Panc1 (cell line): ENCODE data around the gene AKAP13. TPM values are rescaled to one million over a fixed set of nuclear protein-coding genes. Genes with fewer than 3 reads are reported as not detected.

ENCODE experiments used
- ATAC-seq: fragments of 200-7000 bp; cut with Tn5 transposase; 2 replicates; pipeline ENCODE4 v1.9.1; 2020; ENCODE audit warnings: mild to moderate bottlenecking, moderate library complexity
- BruUV-seq: library from RNA; stranded (reverse); fragments of 400-500 nt; replicated peaks from 2 replicates; lab custom pipeline; 2021; lab: Mats Ljungman, UMichigan
- CTCF ChIA-PET: fragments of 300-600 bp; sonication (Branson Sonifier 250); formaldehyde crosslinking; loops from one replicate; lab custom pipeline; 2022; ENCODE audit warnings: antibody characterized with exemption; lab: Charles Lee
- POLR2A ChIA-PET: fragments of 300-600 bp; sonication (Branson Sonifier 250); formaldehyde crosslinking; loops from one replicate; lab custom pipeline; 2022; ENCODE audit warnings: antibody characterized with exemption; lab: Charles Lee
- DNase-seq: peaks from one replicate; pipeline ENCODE4 v3.0.0-alpha.2; 2010; ENCODE audit warnings: low read depth, low spot score
- H3K27ac ChIP-seq: 2 replicates; pipeline ENCODE4 v1.5.1; 2011; ENCODE audit warnings: mild to moderate bottlenecking, low read length, inconsistent platforms
- H3K27me3 ChIP-seq: fragments of 200-500 bp; sonication (Bioruptor generic); 2 replicates; pipeline ENCODE4 v1.6.0; 2014; ENCODE audit warnings: low read length, inconsistent platforms; ENCODE audit not compliant: control insufficient read depth, insufficient read depth
- H3K36me3 ChIP-seq: fragments of 200-500 bp; sonication (Bioruptor generic); 2 replicates; pipeline ENCODE4 v1.5.1; 2014; ENCODE audit warnings: inconsistent platforms, mild to moderate bottlenecking, low read length, moderate library complexity; ENCODE audit not compliant: control insufficient read depth, insufficient read depth
- H3K4me1 ChIP-seq: 2 replicates; pipeline ENCODE4 v1.5.1; 2011; ENCODE audit warnings: inconsistent platforms, mild to moderate bottlenecking, low read length, moderate library complexity; ENCODE audit not compliant: control insufficient read depth, insufficient read depth
- H3K4me3 ChIP-seq, 2 experiments: 2 replicates each; pipeline ENCODE4 v1.5.1; 2011 to 2012; ENCODE audit warnings: low read depth in 2 of 2, low read length in 2 of 2, mild to moderate bottlenecking in 2 of 2, inconsistent platforms in 1 of 2, moderate library complexity in 1 of 2
- H3K9me3 ChIP-seq: fragments of 200-500 bp; sonication (Bioruptor generic); 2 replicates; pipeline ENCODE4 v1.5.1; 2014; ENCODE audit warnings: low read depth, mild to moderate bottlenecking, inconsistent platforms, low read length, moderate library complexity; ENCODE audit not compliant: control insufficient read depth, insufficient read depth
- POLR2AphosphoS5 ChIP-seq: IDR thresholded peaks from 2 replicates; pipeline ENCODE4 v1.6.1; 2012; ENCODE audit warnings: mild to moderate bottlenecking, low read depth, low read length, moderate library complexity
- SIN3A ChIP-seq: IDR thresholded peaks from 2 replicates; pipeline ENCODE4 v1.6.1; 2012; ENCODE audit warnings: low read depth, mild to moderate bottlenecking, low read length, moderate library complexity, borderline replicate concordance; ENCODE audit not compliant: insufficient read depth
- TCF7L2 ChIP-seq: IDR thresholded peaks from 2 replicates; pipeline ENCODE4 v1.6.1; 2011; ENCODE audit warnings: mild to moderate bottlenecking, low read depth, low read length, inconsistent platforms
- in situ Hi-C: cut with HindIII; loops from 2 replicates; pipeline ENCODE4 v1.10.0; 2016; ENCODE audit warnings: low sequenced_read_pairs, low pct_unique_long_range_greater_than_20kb
- intact Hi-C: fragments of 100-400 bp; cut with micrococcal nuclease; formaldehyde crosslinking; loops from one replicate; pipeline ENCODE4 v1.10.0; 2022; ENCODE audit not compliant: unreplicated experiment
- total RNA-seq: library from RNA; stranded (reverse); gene quantifications from one replicate; pipeline ENCODE4 v1.2.1, GENCODE V29; 2021; ENCODE audit not compliant: unreplicated experiment
- TF ChIP-seq, protein P1 (sequence below), 2 experiments: IDR thresholded peaks; 2 replicates each; pipeline ENCODE4 v1.6.1; 2011 to 2012; ENCODE audit warnings: low read depth in 2 of 2, control low read depth in 1 of 2, low read length in 1 of 2, mild to moderate bottlenecking in 1 of 2, moderate library complexity in 1 of 2; ENCODE audit not compliant: insufficient read depth in 1 of 2
- TF ChIP-seq, protein P2 (sequence below): fragments of 450-650 bp; IDR thresholded peaks from 2 replicates; pipeline ENCODE4 v1.5.1; 2017; ENCODE audit warnings: mild to moderate bottlenecking

AKAP13 gene
- total RNA-seq, 1 experiment from 2014 or later = 94.2 TPM

DNA sequence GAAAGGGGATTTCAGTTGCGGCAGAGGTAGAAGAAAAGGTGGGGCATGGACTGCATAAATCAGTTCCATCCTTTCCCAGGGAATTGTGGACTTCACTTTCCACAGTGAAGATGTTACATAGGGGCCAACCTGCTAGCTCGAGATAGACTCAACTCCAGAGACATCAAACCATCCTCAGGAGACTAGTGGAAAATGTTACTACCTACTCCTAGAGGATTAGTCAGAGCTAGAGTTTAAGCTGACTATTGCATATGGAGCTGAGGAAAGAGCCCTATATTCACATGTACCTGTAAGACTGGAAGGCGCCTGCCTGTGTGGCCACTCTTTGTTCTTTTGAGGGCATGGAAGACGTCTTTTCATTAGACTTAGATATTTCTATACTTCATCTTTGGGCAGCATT lies 345.2 kb downstream of the AKAP13 start:
- no peak overlapping the region for H3K4me3 ChIP-seq
- no peak overlapping the region for H3K27ac ChIP-seq
- peaks cover 39% of the 10 kb centered on the region for H3K36me3 ChIP-seq
- no peak for DNase-seq
- no peaks in the 10 kb centered on the region for H3K4me1 ChIP-seq
- in situ Hi-C loops = no loop called here
- no peak for ATAC-seq
- BruUV-seq = no TSS peak
- POLR2A ChIA-PET = interaction anchor here (0.6 kb wide), 1 partner anchor 43 kb away, joined by 3 read pairs; no protein-coding TSS in a partner anchor
- H3K27me3 ChIP-seq = no peaks in the 10 kb centered on the region
- TF ChIP-seq, protein P1, sequence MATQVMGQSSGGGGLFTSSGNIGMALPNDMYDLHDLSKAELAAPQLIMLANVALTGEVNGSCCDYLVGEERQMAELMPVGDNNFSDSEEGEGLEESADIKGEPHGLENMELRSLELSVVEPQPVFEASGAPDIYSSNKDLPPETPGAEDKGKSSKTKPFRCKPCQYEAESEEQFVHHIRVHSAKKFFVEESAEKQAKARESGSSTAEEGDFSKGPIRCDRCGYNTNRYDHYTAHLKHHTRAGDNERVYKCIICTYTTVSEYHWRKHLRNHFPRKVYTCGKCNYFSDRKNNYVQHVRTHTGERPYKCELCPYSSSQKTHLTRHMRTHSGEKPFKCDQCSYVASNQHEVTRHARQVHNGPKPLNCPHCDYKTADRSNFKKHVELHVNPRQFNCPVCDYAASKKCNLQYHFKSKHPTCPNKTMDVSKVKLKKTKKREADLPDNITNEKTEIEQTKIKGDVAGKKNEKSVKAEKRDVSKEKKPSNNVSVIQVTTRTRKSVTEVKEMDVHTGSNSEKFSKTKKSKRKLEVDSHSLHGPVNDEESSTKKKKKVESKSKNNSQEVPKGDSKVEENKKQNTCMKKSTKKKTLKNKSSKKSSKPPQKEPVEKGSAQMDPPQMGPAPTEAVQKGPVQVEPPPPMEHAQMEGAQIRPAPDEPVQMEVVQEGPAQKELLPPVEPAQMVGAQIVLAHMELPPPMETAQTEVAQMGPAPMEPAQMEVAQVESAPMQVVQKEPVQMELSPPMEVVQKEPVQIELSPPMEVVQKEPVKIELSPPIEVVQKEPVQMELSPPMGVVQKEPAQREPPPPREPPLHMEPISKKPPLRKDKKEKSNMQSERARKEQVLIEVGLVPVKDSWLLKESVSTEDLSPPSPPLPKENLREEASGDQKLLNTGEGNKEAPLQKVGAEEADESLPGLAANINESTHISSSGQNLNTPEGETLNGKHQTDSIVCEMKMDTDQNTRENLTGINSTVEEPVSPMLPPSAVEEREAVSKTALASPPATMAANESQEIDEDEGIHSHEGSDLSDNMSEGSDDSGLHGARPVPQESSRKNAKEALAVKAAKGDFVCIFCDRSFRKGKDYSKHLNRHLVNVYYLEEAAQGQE (IDR thresholded peaks at IDR 0.05; ENCODE audit: insufficient read depth in 1 of 2, low read depth in 2 of 2, low read length in 1 of 2) = no peak
- TF ChIP-seq POLR2AphosphoS5 (no peak), SIN3A (no peak), TCF7L2 (no peak)
- TF ChIP-seq, protein P2, sequence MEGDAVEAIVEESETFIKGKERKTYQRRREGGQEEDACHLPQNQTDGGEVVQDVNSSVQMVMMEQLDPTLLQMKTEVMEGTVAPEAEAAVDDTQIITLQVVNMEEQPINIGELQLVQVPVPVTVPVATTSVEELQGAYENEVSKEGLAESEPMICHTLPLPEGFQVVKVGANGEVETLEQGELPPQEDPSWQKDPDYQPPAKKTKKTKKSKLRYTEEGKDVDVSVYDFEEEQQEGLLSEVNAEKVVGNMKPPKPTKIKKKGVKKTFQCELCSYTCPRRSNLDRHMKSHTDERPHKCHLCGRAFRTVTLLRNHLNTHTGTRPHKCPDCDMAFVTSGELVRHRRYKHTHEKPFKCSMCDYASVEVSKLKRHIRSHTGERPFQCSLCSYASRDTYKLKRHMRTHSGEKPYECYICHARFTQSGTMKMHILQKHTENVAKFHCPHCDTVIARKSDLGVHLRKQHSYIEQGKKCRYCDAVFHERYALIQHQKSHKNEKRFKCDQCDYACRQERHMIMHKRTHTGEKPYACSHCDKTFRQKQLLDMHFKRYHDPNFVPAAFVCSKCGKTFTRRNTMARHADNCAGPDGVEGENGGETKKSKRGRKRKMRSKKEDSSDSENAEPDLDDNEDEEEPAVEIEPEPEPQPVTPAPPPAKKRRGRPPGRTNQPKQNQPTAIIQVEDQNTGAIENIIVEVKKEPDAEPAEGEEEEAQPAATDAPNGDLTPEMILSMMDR = no peak
- no peaks in the 10 kb centered on the region for H3K9me3 ChIP-seq
- intact Hi-C loops = no loop called here
- CTCF ChIA-PET = no interaction called here

DNA sequence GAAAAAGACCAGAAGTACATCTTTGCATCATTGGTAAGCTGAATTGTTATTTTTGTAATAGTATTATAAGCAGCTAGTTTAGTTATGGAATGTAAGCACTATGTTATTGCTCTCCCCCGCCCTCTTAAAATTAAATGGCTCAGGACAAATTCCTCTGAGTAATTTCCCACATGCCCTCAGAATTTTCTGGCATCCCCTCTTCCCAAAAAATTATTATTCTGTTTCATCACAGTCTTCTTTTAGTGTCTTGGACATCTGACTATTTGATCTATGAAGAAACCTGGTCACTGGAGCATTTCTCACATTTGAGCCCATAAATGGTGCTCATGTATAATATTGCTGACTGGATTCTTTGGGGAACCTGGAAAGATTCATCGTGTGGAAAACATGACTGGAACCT lies 346.1 kb downstream of the AKAP13 start:
- DNase-seq (no peak), ATAC-seq (no peak)
- peaks cover 32% of the 10 kb centered on the region for H3K36me3 ChIP-seq
- H3K27me3 ChIP-seq = no peaks in the 10 kb centered on the region
- no peak overlapping the region for H3K27ac ChIP-seq
- BruUV-seq = no TSS peak
- H3K4me1 ChIP-seq = no peaks in the 10 kb centered on the region
- intact Hi-C loops = no loop called here
- ChIA-PET CTCF (no interaction called here), POLR2A (no interaction called here)
- TF ChIP-seq, protein P2 = no peak
- TF ChIP-seq TCF7L2 = no peak
- TF ChIP-seq, protein P1 (IDR thresholded peaks at IDR 0.05; ENCODE audit: insufficient read depth in 1 of 2, low read depth in 2 of 2, low read length in 1 of 2) = no peak
- TF ChIP-seq SIN3A = no peak
- no peak for TF ChIP-seq POLR2AphosphoS5
- no peaks in the 10 kb centered on the region for H3K9me3 ChIP-seq
- H3K4me3 ChIP-seq = no peak overlapping the region
- in situ Hi-C loops = no loop called here
